Activated CD4-positive, alpha-beta T cell treated with anti-CD3 and anti-CD28 coated beads, Interleukin-2, amount 50 U/mL, for 16 hours (primary cell): ENCODE measurements around the gene LMBRD2.
"Not testable (repeated sequence)": the region's sequence is repeated elsewhere in the genome, so short reads cannot be mapped to it uniquely, and the experiment has no call there.

ENCODE experiments used
- DNase-seq: peaks from one replicate; pipeline ENCODE4 v3.0.0-alpha.2; 2020

The LMBRD2 gene

DNA sequence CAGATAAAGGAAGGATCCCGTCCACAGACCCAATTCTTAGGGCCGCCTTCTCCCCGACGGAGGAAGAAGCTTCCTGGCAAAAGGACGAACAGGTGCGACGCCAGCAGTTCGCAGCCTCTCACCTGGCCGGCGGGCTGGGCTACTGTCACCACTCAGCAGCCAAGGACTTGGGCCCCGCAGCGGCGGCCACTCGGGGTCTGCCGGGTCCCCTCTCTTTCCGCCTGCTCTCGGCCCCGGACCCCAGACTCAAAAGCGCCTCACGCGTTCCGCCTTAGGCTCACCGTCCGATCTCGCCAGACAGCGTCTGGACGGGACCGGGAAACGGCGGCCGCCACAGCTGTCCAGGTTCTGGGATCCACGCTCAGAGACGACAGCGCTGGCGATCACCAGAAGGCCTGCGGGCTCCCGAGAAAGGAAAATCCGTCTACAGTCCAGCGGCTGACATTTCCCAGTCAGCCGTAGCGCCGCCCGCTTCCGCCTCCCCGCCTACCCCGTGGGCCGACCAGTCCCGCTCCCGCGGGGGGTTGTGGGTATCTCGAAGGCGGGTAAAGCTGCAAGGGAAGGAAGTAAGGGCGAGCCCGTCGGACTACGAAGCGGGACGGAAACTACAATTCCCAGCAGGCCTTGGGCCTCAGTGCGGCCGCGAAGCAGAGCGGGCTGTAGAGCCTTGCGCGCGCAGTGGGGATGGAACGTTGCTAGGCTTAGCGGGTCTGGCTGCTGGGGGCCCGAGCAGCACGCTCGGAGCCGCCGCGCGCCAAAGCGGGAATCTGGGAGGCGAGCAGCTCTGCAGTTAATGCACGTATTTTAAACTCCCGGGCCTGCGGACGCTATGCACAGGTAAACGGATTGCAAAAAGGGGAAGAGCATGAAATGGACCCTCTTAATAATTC lies at the start of gene LMBRD2, which contains the start of gene SKP2:
Gene LMBRD2, minus strand, starts transcription at position 454 of the 890 bp plus-strand sequence. CDS start 8,538 bp downstream, outside the sequence.
Gene SKP2, plus strand, starts transcription at position 678 of the 890 bp plus-strand sequence. Its CDS starts 152 bp downstream, at position 830.
- DNase-seq, result peak; percentile 99

GRCh38 chr5:36200513-36200912 lies 48.8 kb upstream of the LMBRD2 start:
- DNase-seq, result no peak

GRCh38 chr5:36199620-36200019 lies 47.9 kb upstream of the LMBRD2 start:
- no peak for DNase-seq

DNA sequence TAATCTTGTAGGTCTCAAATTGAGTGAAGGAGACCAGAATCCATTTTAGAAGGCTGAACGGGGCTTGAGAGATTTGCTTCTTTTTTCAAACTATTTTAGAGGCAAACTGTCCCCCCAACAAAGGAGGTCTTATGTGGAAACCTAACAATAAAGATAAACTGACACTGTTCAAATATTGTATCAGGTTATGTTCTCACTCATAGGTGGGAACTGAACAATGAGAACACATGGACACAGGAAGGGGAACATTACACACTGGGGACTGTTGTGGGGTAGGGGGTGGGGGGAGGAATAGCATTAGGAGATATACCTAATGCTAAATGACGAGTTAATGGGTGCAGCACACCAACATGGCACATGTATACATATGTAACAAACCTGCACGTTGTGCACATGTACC lies 47.1 kb upstream of the LMBRD2 start:
- DNase-seq, result not testable (repeated sequence)

- DNase-seq, result no peak
These were observed 46.6 kb upstream of the LMBRD2 start for GRCh38 chr5:36198281-36198680.

DNA sequence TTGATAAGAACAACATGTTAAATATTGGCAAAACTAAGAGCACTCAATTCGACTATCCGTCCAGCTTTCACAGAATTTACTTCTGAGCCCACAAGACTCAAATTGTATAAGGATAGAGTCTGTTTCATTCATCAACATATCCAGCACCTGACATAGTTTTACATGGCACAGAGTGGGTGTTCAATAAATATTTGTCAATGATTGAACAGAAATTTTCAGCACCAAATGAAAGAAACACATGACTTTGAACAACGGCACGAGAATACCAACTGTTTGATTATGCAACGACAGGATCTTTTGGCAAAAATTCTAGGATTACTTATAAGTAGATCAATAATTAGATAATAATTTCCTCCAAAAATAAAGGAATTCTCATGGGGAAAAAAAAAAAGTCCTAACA lies 42.1 kb upstream of the LMBRD2 start:
- DNase-seq, result no peak

GRCh38 chr5:36184408-36184807 lies 32.7 kb upstream of the LMBRD2 start:
- not testable (repeated sequence) for DNase-seq

DNA sequence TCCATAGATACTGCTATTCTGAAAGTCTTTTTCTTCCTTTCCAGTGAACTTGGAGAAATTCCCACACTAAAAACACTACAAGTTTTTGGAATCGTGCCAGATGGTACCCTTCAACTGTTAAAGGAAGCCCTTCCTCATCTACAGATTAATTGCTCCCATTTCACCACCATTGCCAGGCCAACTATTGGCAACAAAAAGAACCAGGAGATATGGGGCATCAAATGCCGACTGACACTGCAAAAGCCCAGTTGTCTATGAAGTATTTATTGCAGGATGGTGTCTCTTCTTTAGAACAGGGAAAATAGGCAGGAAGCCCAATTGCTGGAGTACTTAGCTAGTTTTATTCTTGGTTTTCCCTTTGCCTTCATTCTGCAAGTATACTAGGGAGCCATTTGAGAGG lies 30.1 kb upstream of the LMBRD2 start:
- DNase-seq, result no peak

DNA sequence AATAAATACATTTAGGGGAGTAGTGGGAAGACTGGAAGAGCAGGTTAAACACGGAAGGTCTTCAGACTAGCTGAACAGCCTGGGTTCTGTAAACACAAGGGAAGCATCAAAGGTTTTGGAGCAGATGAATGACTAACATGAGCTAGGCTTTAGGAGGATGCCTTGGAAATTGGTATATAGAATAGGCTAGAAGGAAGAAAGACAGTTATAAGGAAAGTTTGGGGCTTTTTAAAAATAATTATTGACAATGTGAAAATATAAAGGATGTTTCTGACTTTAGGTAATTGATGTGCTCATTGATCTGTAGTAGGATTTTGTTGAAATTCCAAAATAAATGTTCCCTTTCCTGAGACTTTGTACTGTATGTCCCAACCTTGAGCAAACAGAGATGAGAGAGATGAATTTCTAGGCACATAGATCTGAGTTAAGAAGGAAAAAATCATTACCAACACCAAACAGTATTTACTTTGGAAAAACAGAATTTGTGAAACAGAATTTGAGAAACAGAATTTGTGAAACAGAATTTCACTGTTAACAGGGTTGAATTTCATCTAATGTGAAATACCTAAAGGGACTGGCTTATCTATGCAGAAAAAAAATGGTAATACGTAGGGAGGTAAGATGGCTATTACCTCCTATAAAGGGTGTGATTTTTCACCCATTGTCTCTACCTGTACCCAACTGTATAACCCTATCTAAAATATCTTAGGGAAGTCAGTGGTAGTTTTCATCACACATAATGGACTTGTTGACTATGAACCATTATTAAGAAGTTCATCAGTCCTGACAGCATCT lies 29.1 kb upstream of the LMBRD2 start:
- DNase-seq, result no peak

GRCh38 chr5:36179950-36180349 lies 28.3 kb upstream of the LMBRD2 start:
- no peak for DNase-seq

GRCh38 chr5:36178524-36178890 lies 26.8 kb upstream of the LMBRD2 start:
- no peak for DNase-seq

GRCh38 chr5:36177715-36178523 lies 26.2 kb upstream of the LMBRD2 start:
- DNase-seq, result no peak

GRCh38 chr5:36177154-36177553 lies 25.5 kb upstream of the LMBRD2 start:
- DNase-seq, result no peak

DNA sequence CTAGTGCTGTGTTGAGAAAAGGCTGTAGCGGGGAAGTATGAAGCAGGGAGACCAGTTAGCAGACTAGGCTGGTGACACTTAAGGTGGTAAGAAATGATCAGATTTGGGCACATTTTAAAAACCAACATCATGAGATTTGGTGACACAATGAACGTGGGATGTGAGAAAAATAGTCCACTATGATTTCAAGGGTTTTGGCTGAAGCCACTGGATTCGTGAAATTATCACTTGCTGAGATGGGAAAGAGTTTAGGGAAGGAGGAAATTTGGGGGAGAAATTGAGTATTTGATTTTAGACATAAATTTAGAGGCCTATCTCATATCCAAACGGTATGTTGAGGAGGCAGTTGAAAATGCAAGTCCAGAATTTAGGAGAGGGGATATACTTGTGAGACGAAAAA lies 23.4 kb upstream of the LMBRD2 start:
- no peak for DNase-seq

- DNase-seq, result no peak
These were observed 22.4 kb upstream of the LMBRD2 start for GRCh38 chr5:36174119-36174518.

GRCh38 chr5:36173426-36173825 lies 21.7 kb upstream of the LMBRD2 start:
- no peak for DNase-seq

- no peak for DNase-seq
These were observed 20.9 kb upstream of the LMBRD2 start for GRCh38 chr5:36172599-36172998.

GRCh38 chr5:36170832-36171424 lies 19.2 kb upstream of the LMBRD2 start:
- no peak for DNase-seq

GRCh38 chr5:36168737-36169136 lies 17.1 kb upstream of the LMBRD2 start:
- DNase-seq, result no peak

DNA sequence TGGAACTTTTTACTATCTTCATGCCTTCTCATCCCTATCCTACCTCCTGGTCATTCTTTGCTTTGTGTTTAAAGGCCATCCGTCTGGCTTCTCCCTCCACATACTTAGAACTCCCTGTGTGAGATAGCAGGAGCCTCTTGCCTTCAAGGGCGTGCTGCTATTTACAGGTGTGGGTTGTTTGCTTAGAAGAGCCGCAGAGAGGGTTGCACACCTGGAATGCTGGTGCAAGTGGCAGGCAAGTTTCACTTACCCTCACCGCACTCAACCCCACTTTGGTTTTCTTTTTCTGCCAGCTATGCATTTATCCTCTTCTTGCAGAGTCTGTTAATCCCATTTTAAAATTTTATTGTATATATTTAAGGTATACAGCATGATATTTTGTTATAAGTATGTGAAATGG lies 12.8 kb upstream of the LMBRD2 start:
- no peak for DNase-seq

DNA sequence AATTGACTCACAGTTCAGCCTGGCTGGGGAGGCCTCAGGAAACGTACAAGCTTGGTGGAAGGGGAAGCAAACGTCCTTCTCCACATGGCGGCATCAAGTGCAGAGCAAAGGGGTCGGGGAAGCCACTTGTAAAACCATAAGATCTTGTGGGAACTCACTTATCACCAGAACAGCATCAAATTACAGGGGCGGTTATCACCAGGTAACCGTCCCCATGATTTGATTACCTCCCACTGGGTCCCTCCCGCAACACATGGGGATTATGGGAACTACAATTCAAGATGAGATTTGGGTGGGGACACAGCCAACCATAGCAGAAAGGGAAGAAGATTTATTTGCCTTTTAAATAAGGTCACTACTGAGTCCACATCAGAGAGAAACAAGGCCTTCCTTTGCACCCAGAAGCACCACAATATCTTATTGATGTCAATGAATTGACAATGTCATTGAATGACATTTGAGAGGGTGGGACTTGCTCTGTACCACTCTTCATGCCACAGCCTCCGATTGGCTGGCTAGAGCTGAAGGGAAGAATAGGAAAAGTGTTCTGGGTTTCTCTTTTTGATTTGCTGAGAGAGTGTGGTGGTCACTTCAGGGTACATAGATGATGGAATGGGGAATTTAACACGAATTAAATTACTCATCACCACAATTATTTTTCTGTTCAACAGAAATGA lies 11.3 kb upstream of the LMBRD2 start:
- DNase-seq, result no peak

DNA sequence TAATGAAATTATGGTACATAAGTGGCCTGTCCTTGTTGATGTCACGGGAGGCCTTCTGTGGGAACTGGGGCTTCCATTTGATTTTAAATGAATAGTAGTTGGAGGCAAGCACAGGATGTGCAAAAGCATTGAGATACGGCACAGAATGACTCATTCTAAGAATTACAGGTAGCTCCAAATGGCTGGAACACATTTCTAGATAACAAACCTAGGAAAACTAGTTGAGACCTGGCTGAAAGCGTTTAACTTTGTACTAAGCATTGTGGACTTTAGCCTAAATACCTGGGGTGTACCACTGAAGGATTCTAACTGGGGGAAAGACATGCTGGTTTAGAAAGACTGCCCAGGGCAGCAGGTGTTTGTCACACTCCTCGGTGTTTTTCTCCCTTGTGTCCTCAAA lies 9.7 kb upstream of the LMBRD2 start:
- DNase-seq, result no peak
